IMR-90 (cell line): ENCODE data around the gene MFAP3. TPM values are rescaled to one million over a fixed set of nuclear protein-coding genes. Genes with fewer than 3 reads are reported as not detected.

Experiments used
- ATAC-seq: fragments of 200-7000 bp; cut with Tn5 transposase; 2 replicates; pipeline ENCODE4 v1.9.1; 2020; ENCODE audit warnings: low read depth, mild to moderate bottlenecking, moderate library complexity
- BruUV-seq: library from RNA; stranded (reverse); fragments of 400-500 nt; replicated peaks from 2 replicates; lab custom pipeline; 2021; lab: Mats Ljungman, UMichigan
- CTCF ChIA-PET: fragments of 300-600 bp; formaldehyde crosslinking; extraction: SDS; loops from one replicate; lab custom pipeline; 2021; ENCODE audit warnings: antibody characterized with exemption; lab: Yijun Ruan, JAX
- POLR2A ChIA-PET: fragments of 300-600 bp; sonication (Branson Sonifier 250); formaldehyde crosslinking; loops from one replicate; lab custom pipeline; 2022; ENCODE audit warnings: antibody characterized with exemption; ENCODE audit not compliant: unreplicated experiment; lab: Charles Lee
- DNase-seq: peaks from one replicate; pipeline ENCODE4 v3.0.0; 2013
- H2AFZ ChIP-seq: replicated peaks from 2 replicates; pipeline ENCODE3; 2013; ENCODE audit warnings: low read length, mild to moderate bottlenecking; ENCODE audit not compliant: poor library complexity
- H2AK5ac ChIP-seq: 2 replicates; pipeline ENCODE4 v1.6.1; 2013; ENCODE audit warnings: low read depth, low read length, inconsistent platforms
- H2AK9ac ChIP-seq: replicated peaks from 2 replicates; pipeline ENCODE3; 2013; ENCODE audit warnings: mild to moderate bottlenecking, low read depth, low read length, moderate library complexity; ENCODE audit not compliant: poor library complexity
- H2BK120ac ChIP-seq: 2 replicates; pipeline ENCODE4 v1.6.1; 2013; ENCODE audit warnings: low read depth, low read length, inconsistent platforms
- H2BK15ac ChIP-seq: 3 replicates; pipeline ENCODE4 v1.6.1; 2013; ENCODE audit warnings: low read depth, low read length, inconsistent platforms
- H2BK20ac ChIP-seq: 2 replicates; pipeline ENCODE4 v1.6.1; 2013; ENCODE audit warnings: low read depth, mild to moderate bottlenecking, inconsistent platforms, low read length, moderate library complexity
- H2BK5ac ChIP-seq: 2 replicates; pipeline ENCODE4 v1.6.1; 2013; ENCODE audit warnings: mild to moderate bottlenecking, low read depth, low read length, inconsistent platforms; ENCODE audit not compliant: poor library complexity, severe bottlenecking
- H3K14ac ChIP-seq: replicated peaks from 2 replicates; pipeline ENCODE4 v1.6.1; 2013; ENCODE audit warnings: low read depth, low read length, inconsistent platforms
- H3K18ac ChIP-seq: 2 replicates; pipeline ENCODE4 v1.6.1; 2013; ENCODE audit warnings: low read depth, low read length, control low read depth
- H3K23ac ChIP-seq: 2 replicates; pipeline ENCODE4 v1.6.1; 2013; ENCODE audit warnings: low read depth, low read length, inconsistent platforms
- H3K27ac ChIP-seq: 2 replicates; pipeline ENCODE4 v1.5.1; 2013; ENCODE audit warnings: mild to moderate bottlenecking, control low read depth, low read length; ENCODE audit not compliant: insufficient read depth
- H3K27me3 ChIP-seq: 2 replicates; pipeline ENCODE4 v1.6.1; 2013; ENCODE audit warnings: low read length; ENCODE audit not compliant: control insufficient read depth, insufficient read depth
- H3K36me3 ChIP-seq: 2 replicates; pipeline ENCODE4 v1.6.1; 2013; ENCODE audit warnings: low read length, mixed read lengths; ENCODE audit not compliant: control insufficient read depth, insufficient read depth
- H3K4ac ChIP-seq: 2 replicates; pipeline ENCODE4 v1.6.1; 2013; ENCODE audit warnings: low read depth, low read length, inconsistent platforms
- H3K4me1 ChIP-seq: 2 replicates; pipeline ENCODE4 v1.6.1; 2013; ENCODE audit warnings: low read length, mixed read lengths; ENCODE audit not compliant: control insufficient read depth, insufficient read depth
- H3K4me2 ChIP-seq: 2 replicates; pipeline ENCODE4 v1.6.1; 2013; ENCODE audit warnings: low read depth, mild to moderate bottlenecking, control low read depth, low read length, moderate library complexity
- H3K4me3 ChIP-seq: 2 replicates; pipeline ENCODE4 v1.5.1; 2013; ENCODE audit warnings: low read depth, mild to moderate bottlenecking, control low read depth, low read length, moderate library complexity; ENCODE audit not compliant: insufficient read depth
- H3K56ac ChIP-seq: 2 replicates; pipeline ENCODE4 v1.6.1; 2013; ENCODE audit warnings: low read length, inconsistent platforms; ENCODE audit not compliant: insufficient read depth; ENCODE audit errors: extremely low read depth
- H3K79me1 ChIP-seq, 2 experiments: 2 replicates each; pipeline ENCODE4 v1.6.1; 2013; ENCODE audit warnings: low read length in 2 of 2, inconsistent platforms in 1 of 2, low read depth in 1 of 2
- H3K9ac ChIP-seq: 2 replicates; pipeline ENCODE4 v1.6.1; 2013; ENCODE audit warnings: low read depth, low read length, control low read depth
- H3K9me1 ChIP-seq: 2 replicates; pipeline ENCODE4 v1.6.1; 2013; ENCODE audit warnings: low read length, inconsistent platforms; ENCODE audit not compliant: insufficient read depth
- H3K9me3 ChIP-seq: 2 replicates; pipeline ENCODE4 v1.6.1; 2013; ENCODE audit warnings: low read length; ENCODE audit not compliant: control insufficient read depth, insufficient read depth
- H4K20me1 ChIP-seq: 2 replicates; pipeline ENCODE4 v1.6.1; 2013; ENCODE audit warnings: low read length, inconsistent platforms; ENCODE audit not compliant: insufficient read depth
- H4K5ac ChIP-seq: 2 replicates; pipeline ENCODE4 v1.6.1; 2013; ENCODE audit warnings: mild to moderate bottlenecking, low read depth, low read length, control low read depth
- H4K8ac ChIP-seq, 2 experiments: 2 replicates each; pipeline ENCODE4 v1.6.1; 2013; ENCODE audit warnings: low read depth in 2 of 2, low read length in 2 of 2, control low read depth in 1 of 2, inconsistent platforms in 1 of 2
- H4K91ac ChIP-seq: 2 replicates; pipeline ENCODE4 v1.6.1; 2013; ENCODE audit warnings: low read depth, low read length, inconsistent platforms; ENCODE audit not compliant: insufficient read depth
- BHLHE40 ChIP-seq: fragments of 150-350 bp; IDR thresholded peaks from 2 replicates; pipeline ENCODE4 v1.6.1; 2016; ENCODE audit warnings: mild to moderate bottlenecking, low read depth, low read length
- CEBPB ChIP-seq: IDR thresholded peaks from 2 replicates; pipeline ENCODE4 v1.6.1; 2012; ENCODE audit warnings: low read depth, low read length, improper control_type of control experiment
- CHD1 ChIP-seq: IDR thresholded peaks from 2 replicates; pipeline ENCODE4 v1.6.1; 2012; ENCODE audit warnings: low read depth, low read length, improper control_type of control experiment
- FOS ChIP-seq: fragments of 150-350 bp; IDR thresholded peaks from 2 replicates; pipeline ENCODE4 v1.6.1; 2016; ENCODE audit warnings: low read depth, low read length
- MAFK ChIP-seq: IDR thresholded peaks from 2 replicates; pipeline ENCODE4 v1.6.1; 2012; ENCODE audit warnings: low read depth, low read length, improper control_type of control experiment
- MAZ ChIP-seq: IDR thresholded peaks from 2 replicates; pipeline ENCODE4 v1.6.1; 2012; ENCODE audit warnings: low read depth, mild to moderate bottlenecking, low read length, improper control_type of control experiment, moderate library complexity, borderline replicate concordance
- MXI1 ChIP-seq: IDR thresholded peaks from 2 replicates; pipeline ENCODE4 v1.6.1; 2012; ENCODE audit warnings: low read depth, mild to moderate bottlenecking, low read length, moderate library complexity, borderline replicate concordance
- NFE2L2 ChIP-seq: fragments of 150-350 bp; IDR thresholded peaks from 2 replicates; pipeline ENCODE4 v1.6.1; 2016; ENCODE audit warnings: low read depth, mild to moderate bottlenecking, low read length
- POLR2A ChIP-seq: IDR thresholded peaks from 2 replicates; pipeline ENCODE4 v1.6.1; 2012; ENCODE audit warnings: mild to moderate bottlenecking, low read depth, low read length
- RAD21 ChIP-seq: IDR thresholded peaks from 2 replicates; pipeline ENCODE4 v1.6.1; 2012; ENCODE audit warnings: low read length, improper control_type of control experiment
- RCOR1 ChIP-seq: IDR thresholded peaks from 2 replicates; pipeline ENCODE4 v1.6.1; 2012; ENCODE audit warnings: mild to moderate bottlenecking, low read length, improper control_type of control experiment; ENCODE audit not compliant: insufficient replicate concordance
- RFX5 ChIP-seq: IDR thresholded peaks from 2 replicates; pipeline ENCODE4 v1.8.0; 2012; ENCODE audit warnings: low read depth, mild to moderate bottlenecking, low read length, moderate library complexity
- SMC3 ChIP-seq: fragments of 150-350 bp; IDR thresholded peaks from 2 replicates; pipeline ENCODE4 v1.6.1; 2016; ENCODE audit warnings: low read depth, mild to moderate bottlenecking, antibody characterized with exemption, low read length, moderate library complexity
- USF2 ChIP-seq: fragments of 150-350 bp; IDR thresholded peaks from 2 replicates; pipeline ENCODE4 v1.6.1; 2017; ENCODE audit warnings: mild to moderate bottlenecking, antibody characterized with exemption, low read length, low read depth
- WGBS, 2 experiments: methylation state at CpG; one replicate each; pipeline versions ENCODE4 v1.1.5 to v1.1.7; 2013; ENCODE audit warnings: missing lambda C conversion rate in 2 of 2; ENCODE audit not compliant: insufficient read length in 1 of 2; ENCODE audit errors: extremely low coverage in 2 of 2; 5-methylcytosine and 5-hydroxymethylcytosine counted together
- dilution Hi-C: fragments of 300-500 bp; cut with HindIII; formaldehyde crosslinking; loops from one replicate; pipeline ENCODE4 v1.14.3; 2018; ENCODE audit warnings: low sequenced_read_pairs; ENCODE audit not compliant: unreplicated experiment
- in situ Hi-C: fragments of 300-500 bp; cut with MboI; formaldehyde crosslinking; loops from 3 replicates; pipeline ENCODE4 v1.14.3; 2019; ENCODE audit warnings: low sequenced_read_pairs, inconsistent platforms, mixed read lengths
- intact Hi-C: fragments of 100-400 bp; cut with micrococcal nuclease; formaldehyde crosslinking; loops from 2 replicates; pipeline ENCODE4 v1.10.0; 2022
- polyA plus RNA-seq, 3 experiments: library from polyadenylated mRNA; depleted of rRNA; stranded (reverse); fragments of >200 nt; gene quantifications; 2 replicates each; pipeline ENCODE4 v1.2.3, GENCODE V29; 2012; ENCODE audit warnings: low replicate concordance in 1 of 3
- total RNA-seq: library from RNA; depleted of rRNA; stranded (reverse); fragments of >200 nt; gene quantifications from 2 replicates; pipeline ENCODE4 v1.2.3, GENCODE V29; 2012
- TF ChIP-seq, protein P1 (sequence below): fragments of 150-350 bp; IDR thresholded peaks from 2 replicates; pipeline ENCODE4 v1.6.1; 2016; ENCODE audit warnings: low read depth, mild to moderate bottlenecking, low read length, moderate library complexity, borderline replicate concordance

The MFAP3 gene
- total and polyA plus RNA-seq, 2 of the 4 experiments (the other 2 are of a cell fraction) = 15.2 to 67.0 TPM

- Histone ChIP-seq H2BK5ac (no peak overlapping the region), H3K4me2 (no peak overlapping the region), H4K20me1 (no peaks in the 10 kb centered on the region), H4K5ac (no peak overlapping the region), H2BK20ac (no peak overlapping the region), H4K8ac (no peak overlapping the region), H3K9me3 (no peaks in the 10 kb centered on the region), H3K23ac (no peak overlapping the region), H2AK9ac (no peak overlapping the region), H4K91ac (no peak overlapping the region), H3K4me3 (no peak overlapping the region), H3K79me1 (no peaks in the 10 kb centered on the region), H3K27me3 (peaks cover 15% of the 10 kb centered on the region), H3K14ac (no peak overlapping the region), H2AK5ac (no peak overlapping the region), H2AFZ (no peak overlapping the region), H3K27ac (no peak overlapping the region), H3K9me1 (no peaks in the 10 kb centered on the region), H3K18ac (no peak overlapping the region), H3K56ac (no peak overlapping the region), H2BK15ac (no peak overlapping the region), H3K9ac (no peak overlapping the region), H3K4me1 (no peaks in the 10 kb centered on the region), H3K36me3 (no peaks in the 10 kb centered on the region), H2BK120ac (no peak overlapping the region), H3K4ac (no peak overlapping the region)
- intact Hi-C loops = no loop called here
- ATAC-seq = peak; percentile 78
- dilution Hi-C loops = no loop called here
- 100% methylated on average over 1 of the region's 5 CpGs; no CpG with 5 or more reads in 1 of the 2 experiments for WGBS, 2 experiments
- CTCF ChIA-PET = interaction anchor here (0.9 kb wide), 1 partner anchor 20 kb away, joined by 3 read pairs; no protein-coding TSS in a partner anchor
- in situ Hi-C loops = no loop called here
- TF ChIP-seq CHD1 = no peak
- TF ChIP-seq MAZ = no peak
- no peak for TF ChIP-seq MXI1
- no peak for TF ChIP-seq NFE2L2
- no peak for TF ChIP-seq RAD21
- no peak for TF ChIP-seq USF2
- TF ChIP-seq SMC3 = no peak
- no peak for TF ChIP-seq FOS
- TF ChIP-seq BHLHE40 = no peak
- TF ChIP-seq, protein P1, sequence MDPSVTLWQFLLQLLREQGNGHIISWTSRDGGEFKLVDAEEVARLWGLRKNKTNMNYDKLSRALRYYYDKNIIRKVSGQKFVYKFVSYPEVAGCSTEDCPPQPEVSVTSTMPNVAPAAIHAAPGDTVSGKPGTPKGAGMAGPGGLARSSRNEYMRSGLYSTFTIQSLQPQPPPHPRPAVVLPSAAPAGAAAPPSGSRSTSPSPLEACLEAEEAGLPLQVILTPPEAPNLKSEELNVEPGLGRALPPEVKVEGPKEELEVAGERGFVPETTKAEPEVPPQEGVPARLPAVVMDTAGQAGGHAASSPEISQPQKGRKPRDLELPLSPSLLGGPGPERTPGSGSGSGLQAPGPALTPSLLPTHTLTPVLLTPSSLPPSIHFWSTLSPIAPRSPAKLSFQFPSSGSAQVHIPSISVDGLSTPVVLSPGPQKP = no peak
- TF ChIP-seq CEBPB = no peak
- no peak for TF ChIP-seq RCOR1
- TF ChIP-seq MAFK = no peak
- TF ChIP-seq POLR2A = no peak
- no peak for TF ChIP-seq RFX5
- BruUV-seq = no TSS peak
- POLR2A ChIA-PET = no interaction called here
- DNase-seq = peak; percentile 10
These were observed 53.8 kb downstream of the MFAP3 start for GRCh38 chr5:154092356-154093141.
